ENCODE measurements around the gene RAD1.
A peak's percentile ranks its signal among the peaks of the same experiment; 100 is the strongest.

The RAD1 gene

GRCh38 chr5:34915856-34916192 lies 520 bp upstream of the RAD1 start:
- no peak for DNase-seq

- DNase-seq = no peak
Observed at GRCh38 chr5:34914671-34915138, 599 bp downstream of the RAD1 start.

GRCh38 chr5:34913072-34913471 lies 2.2 kb downstream of the RAD1 start:
- no peak for DNase-seq

DNA sequence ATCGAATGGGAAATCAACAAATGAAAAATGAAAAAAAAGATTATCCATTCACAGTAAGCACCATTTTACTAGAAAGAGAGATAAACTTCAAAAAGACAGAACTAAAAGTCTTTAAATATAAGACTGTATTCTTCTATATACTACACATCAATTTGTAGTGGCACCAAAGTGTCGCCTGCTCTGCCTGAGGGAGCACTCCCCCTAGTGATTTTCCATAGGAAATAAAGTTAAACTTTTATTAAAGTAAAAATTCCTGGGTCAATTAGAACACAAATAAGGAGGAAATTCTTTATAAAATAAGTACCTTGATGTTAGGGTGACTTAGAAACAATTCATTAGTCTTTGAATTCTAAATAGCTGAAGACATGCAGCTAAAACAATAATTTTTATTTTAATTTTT lies 9.7 kb downstream of the RAD1 start:
- no peak for DNase-seq

GRCh38 chr5:34903260-34903659 lies 12.0 kb downstream of the RAD1 start:
- DNase-seq = no peak

DNA sequence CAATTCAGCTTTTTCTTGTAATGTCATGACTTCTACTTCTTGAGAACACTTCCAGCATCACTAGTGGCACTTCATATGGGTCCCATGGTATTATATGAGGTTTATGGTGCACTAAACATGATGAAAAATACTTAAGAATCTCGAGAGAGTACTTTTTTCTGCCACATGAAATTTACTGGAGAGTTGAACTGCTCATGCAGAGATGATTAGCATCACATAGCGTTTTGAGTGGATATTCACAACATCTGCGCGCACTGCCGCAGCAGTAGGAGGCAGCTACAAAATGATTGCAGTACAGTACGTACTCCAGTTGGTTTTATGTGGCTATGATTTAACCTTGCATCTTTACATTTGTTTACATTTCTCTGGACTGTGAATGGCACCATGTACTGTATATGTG lies 14.7 kb downstream of the RAD1 start:
- DNase-seq = peak; percentile 93

DNA sequence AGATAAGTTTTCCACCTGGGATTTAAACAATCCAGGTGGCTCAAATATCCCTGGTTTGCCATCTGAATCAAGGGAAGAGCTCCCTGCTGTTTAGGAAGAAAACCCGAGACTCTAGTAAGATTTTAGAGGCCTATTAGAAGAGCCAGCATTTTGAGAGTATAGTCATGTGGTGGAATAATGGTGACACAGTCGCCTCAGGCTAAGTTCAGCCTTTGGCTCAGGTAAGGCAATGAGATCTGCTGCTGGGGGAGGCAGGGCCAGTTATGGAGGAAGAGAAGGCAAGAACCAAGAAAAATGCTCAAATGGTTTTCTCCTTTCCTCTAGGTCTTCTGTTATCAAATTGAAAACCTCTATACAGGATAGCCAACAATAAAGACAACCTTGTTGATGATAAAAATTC lies 16.2 kb downstream of the RAD1 start:
- peak; percentile 42 for DNase-seq

- DNase-seq = peak; percentile 43
Observed at GRCh38 chr5:34898258-34898895, 16.9 kb downstream of the RAD1 start.

DNA sequence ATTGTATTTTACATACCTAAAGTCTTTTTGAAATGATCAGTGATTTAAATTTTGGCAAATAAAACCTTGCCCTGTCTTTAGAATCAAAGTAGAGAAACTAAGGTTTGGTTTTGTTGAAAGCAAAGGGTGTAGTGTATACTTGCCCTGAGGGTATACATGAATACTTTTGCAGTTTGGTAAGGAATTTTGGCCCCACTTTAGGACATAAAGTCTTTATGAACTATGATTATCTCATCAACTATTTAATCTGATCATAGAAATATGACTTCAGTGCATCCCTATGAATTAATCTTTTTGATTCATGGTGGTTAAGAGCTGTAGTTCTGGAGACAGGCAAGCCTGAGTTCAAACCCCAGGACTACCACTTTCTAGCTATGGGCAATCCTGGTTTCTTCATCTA lies 17.7 kb downstream of the RAD1 start:
- DNase-seq = no peak

- no peak for DNase-seq
Observed at GRCh38 chr5:34895641-34896419, 19.5 kb downstream of the RAD1 start.

DNA sequence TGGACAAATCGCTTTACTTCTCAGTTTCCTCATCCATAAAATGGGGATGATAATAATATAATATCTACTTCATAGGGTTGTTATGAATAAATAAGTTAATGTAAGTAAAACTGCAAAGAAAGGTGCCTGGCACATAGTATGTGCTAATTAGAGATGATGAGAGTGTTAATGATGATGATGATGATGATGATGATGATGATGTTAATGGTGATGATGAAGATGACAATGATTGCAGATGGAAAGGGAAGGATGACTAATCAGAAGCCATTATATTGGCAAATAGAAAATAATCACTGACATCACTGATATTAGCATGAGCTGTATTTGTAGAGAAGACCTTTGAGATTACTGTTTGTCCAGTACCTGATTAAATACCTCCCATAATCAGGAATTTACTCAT lies 20.6 kb downstream of the RAD1 start:
- DNase-seq = no peak

- DNase-seq = no peak
Observed at GRCh38 chr5:34892414-34892813, 22.9 kb downstream of the RAD1 start.

GRCh38 chr5:34891981-34892380 lies 23.3 kb downstream of the RAD1 start:
- DNase-seq = no peak

GRCh38 chr5:34889394-34889793 lies 25.9 kb downstream of the RAD1 start:
- no peak for DNase-seq

DNA sequence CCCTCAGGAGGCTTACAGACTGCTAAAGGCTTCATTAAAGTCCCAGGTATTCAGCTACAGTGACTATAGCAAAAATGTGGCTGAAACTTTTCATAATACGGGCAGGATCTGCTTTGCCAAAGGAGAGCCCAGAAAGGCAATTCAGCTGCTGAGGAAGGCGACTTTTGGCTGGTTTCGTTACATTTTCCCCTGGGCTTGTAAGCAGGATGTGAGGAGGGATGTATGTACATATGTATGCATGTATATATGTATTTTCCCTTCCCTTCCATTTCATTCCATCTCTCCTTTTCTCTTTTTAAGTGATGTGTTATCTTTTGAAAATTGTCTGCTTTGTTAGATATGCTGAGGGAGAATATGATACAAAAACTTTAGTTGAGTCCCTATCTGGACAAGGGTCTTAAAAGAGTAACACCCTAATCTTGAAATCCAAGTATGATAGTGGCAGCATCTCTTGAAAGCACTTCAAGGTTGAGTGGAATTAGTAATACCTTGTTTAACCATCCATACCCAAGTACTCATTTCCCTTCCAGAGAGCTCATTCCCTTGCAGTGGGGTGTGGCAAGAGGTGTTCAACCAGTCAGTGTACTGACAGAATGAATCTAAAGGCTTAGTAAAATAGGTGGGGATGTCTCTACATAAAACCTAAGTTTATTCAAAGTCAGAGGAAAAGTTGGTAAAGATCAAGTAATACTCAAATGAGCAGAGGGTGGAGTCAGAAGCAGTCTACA lies 28.7 kb downstream of the RAD1 start:
- DNase-seq = peak; percentile 19

DNA sequence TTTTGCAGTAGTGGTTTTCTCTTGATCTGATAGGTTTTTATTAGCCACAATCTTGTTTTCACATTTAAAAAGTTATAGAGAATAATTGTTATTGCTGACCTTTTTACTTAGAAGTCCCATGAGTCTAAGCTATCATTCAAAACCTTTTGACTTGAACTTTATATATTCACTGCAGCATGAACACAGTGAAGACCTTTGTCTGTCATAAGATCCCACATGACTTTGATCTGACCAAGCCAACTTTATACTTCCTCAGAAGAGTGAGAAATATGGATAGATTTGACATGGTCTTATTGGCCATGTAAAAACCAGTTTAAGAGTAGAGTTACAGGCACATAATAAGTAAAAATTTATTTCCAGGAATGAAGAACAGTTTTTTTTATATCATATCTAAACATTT lies 34.1 kb downstream of the RAD1 start:
- no peak for DNase-seq

GRCh38 chr5:34876275-34876674 lies 39.0 kb downstream of the RAD1 start:
- no peak for DNase-seq

GRCh38 chr5:34870382-34870781 lies 44.9 kb downstream of the RAD1 start:
- DNase-seq = no peak

DNA sequence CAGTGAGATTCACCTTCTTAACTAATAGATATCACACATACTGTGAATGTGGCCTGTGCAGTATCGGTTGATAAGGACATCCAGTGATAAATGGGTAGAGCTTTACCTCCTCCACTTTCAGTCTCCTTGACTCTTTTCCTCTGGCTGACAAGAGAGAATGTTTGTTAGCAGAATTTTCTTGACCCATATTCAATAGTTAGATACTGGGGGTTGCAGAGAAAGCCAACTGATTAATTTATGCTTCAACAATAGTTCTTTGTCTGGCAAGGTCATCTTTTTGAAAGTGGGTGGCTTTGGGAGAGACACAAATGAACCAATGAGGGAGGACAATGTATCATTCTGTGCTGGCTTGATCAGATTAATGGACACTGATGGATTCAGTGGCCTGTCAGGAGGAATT lies 46.0 kb downstream of the RAD1 start:
- DNase-seq = no peak

GRCh38 chr5:34868791-34869190 lies 46.5 kb downstream of the RAD1 start:
- no peak for DNase-seq

DNA sequence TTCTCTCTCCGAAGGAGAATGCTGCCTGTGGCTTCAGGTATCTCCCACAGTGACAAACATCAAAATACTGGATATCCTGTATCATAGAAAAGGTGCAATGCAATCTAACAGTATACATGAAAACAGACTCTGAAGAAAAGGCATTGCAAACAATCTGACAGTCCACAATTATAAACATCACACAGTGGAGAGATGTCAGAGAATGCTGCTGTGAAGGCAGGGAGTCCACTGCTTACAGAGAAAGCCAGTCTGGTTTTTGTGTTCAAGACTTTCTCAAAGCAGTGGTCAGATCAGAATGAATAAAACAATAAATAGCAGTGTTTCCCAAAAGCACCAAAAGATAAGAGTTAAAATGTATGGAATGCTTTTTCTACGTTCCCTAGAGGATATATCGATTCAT lies 47.6 kb downstream of the RAD1 start:
- no peak for DNase-seq

GRCh38 chr5:34866989-34867471 lies 48.3 kb downstream of the RAD1 start:
- DNase-seq = no peak

- DNase-seq = no peak
Observed at GRCh38 chr5:34865091-34865490, 50.2 kb downstream of the RAD1 start.

- DNase-seq = no peak
Observed at GRCh38 chr5:34863946-34864345, 51.4 kb downstream of the RAD1 start.
